HK-2 (cell line): ENCODE data around the gene DUSP28.
A peak's percentile ranks its signal among the peaks of the same experiment; 100 is the strongest.

ENCODE experiments used
- DNase-seq: peaks from one replicate; pipeline ENCODE4 v3.0.0-alpha.2; 2018; ENCODE audit not compliant: unreplicated experiment

The DUSP28 gene

DNA sequence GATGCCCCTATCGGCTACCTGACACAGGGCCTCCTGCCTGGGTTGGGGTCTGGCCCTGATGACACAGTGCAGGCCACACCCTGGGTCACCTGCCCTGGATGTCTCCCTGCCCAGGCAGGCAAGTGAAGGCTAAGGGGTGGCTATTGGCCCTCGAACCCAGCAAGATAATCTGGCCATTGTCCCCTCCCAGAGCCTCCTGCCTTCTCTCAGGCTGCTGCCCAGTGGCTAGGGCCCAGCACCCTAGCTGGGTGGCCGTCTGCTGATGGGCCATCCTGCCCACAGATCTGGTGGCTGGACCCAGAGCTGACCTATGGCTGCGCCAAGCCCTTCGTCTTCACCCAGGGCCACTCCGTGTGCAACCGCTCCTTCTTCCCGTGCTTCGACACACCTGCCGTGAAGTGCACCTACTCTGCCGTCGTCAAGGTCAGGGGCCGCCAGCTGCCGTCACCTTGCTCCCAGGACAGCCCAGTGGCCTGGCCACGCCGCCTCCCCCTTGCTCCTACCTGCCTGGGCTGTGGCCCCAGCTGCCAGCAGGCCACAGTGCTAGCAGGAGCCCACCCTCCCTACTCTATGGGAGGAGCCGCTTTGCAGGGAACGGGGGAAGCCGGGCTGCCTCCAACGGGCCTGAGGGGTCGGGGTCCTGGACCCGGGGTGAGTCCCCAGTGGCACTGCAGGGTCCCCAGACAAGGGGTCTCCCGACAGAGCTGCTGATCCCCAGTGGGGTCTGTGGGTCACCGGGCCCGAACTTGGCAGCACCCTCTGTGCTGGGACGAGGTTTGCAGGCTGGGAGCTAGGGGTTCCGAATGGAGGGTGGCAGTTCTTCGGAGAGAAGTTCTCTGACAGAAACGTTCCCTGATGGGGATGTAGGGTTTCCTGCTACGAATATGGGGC is 12.2 kb downstream of the DUSP28 start:
- no peak for DNase-seq

DNA sequence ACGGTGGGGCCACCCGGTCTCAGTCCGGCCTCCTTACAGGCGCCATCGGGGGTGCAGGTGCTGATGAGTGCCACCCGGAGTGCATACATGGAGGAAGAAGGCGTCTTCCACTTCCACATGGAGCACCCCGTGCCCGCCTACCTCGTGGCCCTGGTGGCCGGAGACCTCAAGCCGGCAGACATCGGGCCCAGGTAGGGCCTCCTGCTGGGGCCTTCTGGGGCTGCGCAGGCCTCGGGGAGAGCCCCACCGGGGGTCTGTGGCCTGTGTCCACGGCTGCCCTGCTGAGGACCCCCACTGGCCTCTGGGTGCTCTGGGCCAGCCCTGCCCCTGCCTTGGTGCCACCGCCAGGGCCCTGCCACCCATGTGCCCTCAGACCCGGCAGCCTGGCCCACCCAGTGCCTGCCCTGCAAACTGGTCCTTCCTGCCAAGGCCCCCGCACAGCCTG is 12.9 kb downstream of the DUSP28 start:
- DNase-seq, result no peak

DNA sequence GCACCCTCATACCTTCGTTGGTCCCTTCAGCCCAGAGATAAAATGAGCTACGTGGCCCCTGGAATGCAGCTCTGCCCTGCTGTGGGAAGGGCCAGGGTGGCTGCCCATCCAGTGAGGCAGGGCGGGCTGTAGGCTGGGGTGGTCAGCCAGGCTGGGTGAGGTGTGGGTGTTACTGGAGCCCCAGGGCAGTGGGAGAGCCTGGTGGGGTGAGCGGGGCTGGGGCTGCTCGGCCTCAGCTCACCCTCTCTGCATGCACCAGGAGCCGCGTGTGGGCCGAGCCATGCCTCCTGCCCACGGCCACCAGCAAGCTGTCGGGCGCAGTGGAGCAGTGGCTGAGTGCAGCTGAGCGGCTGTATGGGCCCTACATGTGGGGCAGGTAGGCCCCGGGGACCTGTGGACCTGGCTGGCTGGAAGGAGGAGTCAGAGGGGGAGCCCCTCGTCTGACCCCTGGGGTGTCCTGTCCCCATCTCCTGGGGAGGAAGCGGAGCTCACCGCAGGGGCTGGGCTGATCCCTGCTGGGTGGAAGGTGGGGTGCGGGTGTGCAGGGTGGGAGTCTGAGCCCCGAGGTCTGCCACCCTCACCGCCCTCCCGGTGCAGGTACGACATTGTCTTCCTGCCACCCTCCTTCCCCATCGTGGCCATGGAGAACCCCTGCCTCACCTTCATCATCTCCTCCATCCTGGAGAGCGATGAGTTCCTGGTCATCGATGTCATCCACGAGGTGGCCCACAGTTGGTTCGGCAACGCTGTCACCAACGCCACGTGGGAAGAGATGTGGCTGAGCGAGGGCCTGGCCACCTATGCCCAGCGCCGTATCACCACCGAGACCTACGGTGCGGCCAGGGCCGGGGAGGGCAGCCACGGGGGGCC is 13.6 kb downstream of the DUSP28 start:
- DNase-seq, result no peak

DNA sequence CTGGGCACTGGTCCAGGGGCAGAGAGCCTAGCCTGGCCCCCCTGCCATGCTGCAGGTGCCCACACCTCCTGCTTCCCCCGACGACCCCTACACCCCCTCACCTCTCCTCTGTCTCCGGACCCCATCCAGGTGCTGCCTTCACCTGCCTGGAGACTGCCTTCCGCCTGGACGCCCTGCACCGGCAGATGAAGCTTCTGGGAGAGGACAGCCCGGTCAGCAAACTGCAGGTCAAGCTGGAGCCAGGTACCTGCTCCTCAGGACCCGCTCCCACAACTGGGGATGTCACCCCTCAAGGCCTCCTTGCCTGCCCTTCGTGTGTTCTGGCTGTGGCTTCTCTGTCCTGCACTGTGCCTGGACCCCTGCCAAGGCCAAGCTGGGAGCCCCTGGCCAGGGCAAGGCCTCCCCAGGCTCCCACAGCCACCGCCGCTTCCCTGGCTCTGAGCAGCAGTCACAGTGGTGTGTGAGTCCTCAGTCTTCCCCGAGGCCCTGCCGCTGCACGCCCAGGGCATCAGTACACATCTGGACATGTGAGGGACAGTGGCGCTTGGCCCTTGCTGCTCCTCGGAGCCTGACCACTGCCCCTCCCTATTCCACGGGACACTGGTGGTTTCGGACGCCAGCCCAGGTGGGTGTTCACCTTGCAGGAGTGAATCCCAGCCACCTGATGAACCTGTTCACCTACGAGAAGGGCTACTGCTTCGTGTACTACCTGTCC is 14.4 kb downstream of the DUSP28 start:
- DNase-seq, result no peak

DNA sequence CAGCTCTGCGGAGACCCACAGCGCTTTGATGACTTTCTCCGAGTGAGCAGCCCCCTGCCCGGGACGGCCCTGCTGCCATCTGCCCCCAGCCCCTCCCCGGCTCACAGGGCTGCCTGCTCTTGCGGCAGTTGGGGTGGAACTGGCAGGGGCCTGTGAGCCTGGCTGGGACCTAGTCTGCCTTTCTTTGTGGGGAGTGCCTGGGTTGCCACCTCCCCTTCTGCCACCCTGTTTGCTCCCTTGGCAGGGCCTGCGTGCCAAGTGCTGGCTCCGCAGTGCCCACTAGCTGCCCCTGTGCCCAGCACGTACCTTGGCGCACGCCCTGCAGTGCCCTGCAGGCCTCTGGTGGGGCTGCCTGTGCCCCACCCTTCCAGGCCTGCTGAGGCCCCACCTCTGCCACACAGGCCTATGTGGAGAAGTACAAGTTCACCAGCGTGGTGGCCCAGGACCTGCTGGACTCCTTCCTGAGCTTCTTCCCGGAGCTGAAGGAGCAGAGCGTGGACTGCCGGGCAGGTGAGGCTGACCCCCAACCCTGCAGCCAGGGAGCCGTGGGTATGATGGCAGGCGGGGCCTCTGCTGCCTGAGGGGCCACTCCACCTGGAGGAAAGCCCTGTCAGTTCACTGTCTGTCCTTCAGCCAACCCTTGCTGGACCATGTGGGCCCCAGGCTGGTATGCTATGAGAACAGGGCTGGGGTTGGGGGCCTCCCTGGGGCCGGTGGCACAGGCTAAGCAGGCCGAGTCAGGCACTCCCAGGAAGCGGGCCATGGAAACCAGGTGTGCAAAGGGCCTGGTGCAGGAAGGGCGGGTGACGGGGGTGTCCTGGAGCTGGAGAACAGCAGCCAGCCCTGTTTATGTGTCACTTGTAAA is 15.2 kb downstream of the DUSP28 start:
- no peak for DNase-seq

DNA sequence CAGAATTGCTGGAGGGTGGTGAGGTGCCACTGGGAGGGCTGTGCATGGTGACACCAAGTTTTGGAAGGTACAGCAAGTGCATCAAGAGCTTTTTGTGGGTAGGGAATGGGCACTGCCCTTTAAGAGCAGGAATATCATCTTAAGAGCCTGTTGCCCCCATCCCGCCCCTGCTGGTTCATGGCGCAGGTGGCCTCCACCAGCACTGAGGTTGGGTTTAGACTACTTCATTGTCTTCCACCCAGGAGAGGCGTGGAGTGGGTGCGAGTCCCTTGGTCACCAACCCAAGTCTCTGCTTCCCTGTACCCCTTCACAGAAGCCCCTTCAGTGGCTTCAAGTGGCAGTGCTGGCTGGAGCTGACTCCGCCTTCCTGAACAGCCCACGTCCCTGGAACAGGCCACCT is 15.9 kb downstream of the DUSP28 start:
- no peak for DNase-seq

DNA sequence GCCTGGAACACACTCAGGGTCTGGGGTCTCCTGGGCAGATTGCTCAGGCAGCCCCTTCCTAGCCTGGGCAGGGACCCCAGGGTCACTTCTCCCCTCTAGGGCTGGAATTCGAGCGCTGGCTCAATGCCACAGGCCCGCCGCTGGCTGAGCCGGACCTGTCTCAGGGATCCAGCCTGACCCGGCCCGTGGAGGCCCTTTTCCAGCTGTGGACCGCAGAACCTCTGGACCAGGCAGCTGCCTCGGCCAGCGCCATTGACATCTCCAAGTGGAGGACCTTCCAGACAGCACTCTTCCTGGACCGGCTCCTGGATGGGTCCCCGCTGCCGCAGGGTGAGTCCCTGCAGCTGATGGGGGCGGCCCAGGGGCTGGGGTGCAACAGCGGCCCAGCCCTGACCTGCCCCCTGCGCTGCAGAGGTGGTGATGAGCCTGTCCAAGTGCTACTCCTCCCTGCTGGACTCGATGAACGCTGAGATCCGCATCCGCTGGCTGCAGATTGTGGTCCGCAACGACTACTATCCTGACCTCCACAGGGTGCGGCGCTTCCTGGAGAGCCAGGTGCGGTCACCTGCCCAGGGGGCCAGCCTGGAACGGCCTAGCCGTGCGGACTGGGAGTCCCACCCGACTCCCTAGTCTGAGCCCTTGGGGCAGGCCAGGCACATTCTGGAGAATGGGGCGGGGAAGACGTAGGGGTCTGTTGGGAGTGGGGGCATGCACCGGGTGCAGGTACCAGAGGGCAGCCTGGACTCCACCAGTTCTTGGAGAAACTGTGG is 16.5 kb downstream of the DUSP28 start:
- no peak for DNase-seq

DNA sequence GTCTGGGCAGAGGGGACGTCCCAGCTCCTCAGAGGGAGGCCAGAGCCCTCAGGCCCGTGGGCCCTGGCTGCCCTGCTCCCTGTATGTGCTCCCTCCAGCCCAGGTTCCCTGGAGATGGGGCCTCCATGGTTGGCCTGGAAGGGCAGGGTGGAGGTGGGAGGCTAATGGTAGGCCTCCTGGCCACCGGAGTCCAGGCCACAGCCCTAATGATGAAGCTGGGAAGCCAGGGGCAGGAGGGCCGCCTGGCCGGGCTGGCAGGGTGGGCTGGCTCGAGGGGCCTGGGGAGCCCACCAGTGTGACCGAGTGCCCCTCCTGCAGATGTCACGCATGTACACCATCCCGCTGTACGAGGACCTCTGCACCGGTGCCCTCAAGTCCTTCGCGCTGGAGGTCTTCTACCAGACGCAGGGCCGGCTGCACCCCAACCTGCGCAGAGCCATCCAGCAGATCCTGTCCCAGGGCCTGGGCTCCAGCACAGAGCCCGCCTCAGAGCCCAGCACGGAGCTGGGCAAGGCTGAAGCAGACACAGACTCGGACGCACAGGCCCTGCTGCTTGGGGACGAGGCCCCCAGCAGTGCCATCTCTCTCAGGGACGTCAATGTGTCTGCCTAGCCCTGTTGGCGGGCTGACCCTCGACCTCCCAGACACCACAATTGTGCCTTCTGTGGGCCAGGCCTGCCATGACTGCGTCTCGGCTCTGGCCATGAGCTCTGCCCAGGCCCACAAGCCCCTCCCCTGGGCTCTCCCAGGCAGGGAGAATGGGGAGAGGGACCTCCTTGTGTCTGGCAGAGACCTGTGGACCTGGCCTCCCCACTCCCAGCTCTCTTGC is 17.3 kb downstream of the DUSP28 start:
- DNase-seq, result no peak

DNA sequence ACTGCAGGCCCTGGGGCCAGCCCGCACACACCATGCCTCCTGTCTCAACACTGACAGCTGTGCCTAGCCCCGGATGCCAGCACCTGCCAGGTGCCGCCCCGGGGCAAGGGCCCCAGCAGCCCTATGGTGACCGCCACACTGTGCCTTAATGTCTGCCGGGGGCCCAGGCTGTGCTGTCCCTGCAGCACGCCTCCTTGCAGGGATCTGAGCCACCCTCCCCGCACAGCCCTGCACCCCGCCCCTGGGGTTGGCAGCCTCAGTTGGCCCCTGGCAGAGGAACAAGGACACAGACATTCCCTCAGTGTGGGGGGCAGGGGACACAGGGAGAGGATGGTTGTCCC is 17.9 kb downstream of the DUSP28 start:
- no peak for DNase-seq

DNA sequence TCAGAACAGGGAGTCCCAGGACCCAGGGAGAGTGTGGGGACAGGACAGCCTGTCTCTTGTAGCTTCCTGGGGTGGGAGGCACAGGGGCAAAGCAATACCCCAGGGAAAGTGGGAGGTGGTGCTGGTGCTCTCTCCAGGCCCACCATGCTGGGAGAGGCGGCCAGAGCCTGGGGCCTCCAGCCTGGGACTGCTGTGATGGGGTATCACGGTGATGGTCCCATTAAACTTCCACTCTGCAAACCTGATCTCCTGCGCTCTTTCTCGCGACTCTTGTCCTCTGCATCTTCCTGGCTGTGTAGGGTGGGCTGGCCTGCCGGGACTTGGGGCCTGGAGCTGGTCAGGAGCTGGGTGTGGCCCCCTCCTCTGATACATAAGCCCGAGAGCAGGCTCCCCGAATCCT is 18.3 kb downstream of the DUSP28 start:
- no peak for DNase-seq

DNA sequence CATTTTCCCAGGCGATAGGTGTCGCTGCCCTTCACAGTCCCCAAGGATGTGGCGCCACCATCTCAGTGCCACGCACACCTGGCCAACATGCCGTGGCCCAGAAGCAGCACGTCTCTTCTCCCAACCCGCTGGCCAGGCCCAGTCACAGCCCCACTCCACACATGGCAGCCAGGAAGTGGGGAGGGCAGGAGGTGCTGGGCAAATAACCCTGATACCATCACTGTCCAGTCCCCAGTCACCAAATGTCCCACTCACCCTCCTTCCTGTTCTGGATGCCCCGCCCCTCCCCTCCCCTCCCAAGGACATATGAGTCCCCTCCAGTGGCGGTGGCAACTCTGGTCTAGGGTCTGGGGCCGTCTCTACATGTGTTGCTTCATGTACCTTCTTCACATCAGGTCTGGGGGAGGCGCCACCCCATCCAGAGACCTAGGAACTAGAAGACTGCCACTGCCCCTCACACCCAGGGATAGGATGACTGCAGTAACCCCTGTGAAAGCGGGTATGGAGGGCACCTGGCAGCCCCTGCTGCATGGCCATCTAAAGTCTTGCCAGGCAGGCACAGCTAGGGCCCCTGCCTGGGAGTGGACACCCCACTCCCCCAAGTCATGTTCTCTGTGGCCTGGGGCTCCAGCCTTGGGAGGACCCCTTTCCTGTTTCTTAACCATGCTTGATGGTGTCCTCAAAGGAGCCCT is 19.1 kb downstream of the DUSP28 start:
- no peak for DNase-seq

DNA sequence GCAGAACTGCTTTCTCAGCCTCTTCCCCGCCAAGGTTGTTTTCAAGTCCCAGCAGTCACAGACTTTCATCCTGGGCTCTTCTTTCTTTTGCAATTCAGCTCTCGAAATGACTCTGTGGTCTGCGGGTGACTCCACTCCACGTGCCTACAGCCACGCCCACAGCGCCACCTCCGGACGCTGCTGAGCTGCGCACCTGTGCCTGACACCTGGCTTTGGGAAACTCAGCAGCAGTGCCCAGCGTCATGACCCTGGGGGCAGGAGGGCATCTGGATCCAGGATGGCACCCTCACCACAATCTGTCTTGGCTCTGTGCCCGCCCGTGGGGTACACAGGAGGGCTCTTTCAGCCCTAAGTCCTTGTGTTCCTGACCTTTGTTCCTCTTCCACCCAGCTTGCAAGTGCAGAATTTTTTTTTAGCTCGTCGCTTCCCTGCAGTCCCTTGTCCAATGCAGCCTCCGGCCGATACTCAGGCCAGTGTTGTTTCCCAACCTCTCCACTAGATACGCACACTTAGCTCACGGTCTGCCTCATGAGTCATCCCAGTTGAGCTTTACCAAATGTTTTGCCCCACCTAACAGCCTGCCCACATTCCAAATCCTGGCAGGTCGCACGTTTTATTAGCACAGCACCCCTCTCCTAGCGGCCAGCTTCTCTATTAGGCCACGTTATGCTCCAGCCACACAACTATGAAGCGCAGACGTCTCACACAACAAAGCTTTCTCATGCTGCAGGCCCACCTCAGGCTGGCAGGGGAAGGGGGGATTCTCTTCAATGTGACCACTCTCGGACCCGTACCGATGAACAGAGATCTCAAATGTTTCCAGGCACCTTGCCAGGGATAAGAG is 19.8 kb downstream of the DUSP28 start:
- peak; percentile 69 for DNase-seq

DNA sequence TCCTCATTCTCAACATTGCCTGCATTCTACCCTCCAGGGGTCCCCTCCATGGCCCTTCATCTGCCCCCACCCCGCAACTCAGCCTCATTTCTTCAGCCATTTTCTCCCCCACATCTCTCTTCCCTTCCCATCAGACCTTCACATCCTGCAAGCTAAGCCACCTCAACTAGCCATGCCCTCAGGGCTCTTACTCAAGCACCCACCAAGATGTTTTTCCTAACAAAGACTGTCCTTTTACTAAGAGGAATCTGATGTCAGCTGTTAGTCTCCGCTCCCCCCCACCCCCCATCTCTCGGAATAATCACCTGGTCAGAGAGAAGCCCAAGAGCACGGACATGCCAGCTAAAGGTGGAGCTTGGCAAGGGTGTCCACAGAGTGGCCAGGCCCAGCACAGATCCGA is 21.7 kb downstream of the DUSP28 start:
- no peak for DNase-seq

DNA sequence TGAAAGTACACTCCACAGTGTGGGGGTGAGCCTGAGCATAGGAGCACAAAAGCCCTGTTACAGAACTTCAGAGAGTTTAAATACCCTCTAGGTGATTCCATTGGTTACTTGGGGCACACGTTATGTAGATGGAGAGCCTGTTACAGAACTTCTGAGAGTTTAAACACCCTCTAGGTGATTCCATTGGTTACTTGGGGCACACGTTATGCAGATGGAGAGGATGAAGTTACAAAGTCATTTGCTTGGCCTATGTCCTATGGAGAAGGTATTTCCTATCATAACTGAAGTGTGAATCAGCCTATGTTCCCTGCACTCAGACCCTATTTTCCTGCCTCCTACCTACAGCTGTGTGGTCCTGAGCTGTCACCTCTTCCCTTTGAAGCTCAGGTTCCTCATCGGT is 22.6 kb downstream of the DUSP28 start:
- DNase-seq, result no peak

DNA sequence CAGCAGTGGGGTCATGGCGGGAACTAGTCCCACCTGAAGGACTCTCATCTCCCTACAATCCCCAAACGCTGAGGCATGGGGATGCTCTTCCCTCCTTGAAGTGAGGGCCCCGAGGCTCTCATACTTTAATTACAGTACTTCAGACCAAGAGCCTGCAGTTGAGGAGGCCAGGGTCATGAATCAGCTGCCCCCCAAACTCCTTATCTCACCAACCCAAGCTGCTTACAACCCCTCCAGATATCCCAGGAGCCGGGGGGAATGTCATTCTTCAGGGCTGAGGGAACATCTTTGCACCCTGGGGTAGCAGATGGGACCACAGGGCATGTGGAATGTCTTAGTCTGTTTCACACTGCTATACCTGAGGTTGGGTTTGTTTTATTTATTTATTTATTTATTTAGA is 23.6 kb downstream of the DUSP28 start:
- DNase-seq, result no peak

DNA sequence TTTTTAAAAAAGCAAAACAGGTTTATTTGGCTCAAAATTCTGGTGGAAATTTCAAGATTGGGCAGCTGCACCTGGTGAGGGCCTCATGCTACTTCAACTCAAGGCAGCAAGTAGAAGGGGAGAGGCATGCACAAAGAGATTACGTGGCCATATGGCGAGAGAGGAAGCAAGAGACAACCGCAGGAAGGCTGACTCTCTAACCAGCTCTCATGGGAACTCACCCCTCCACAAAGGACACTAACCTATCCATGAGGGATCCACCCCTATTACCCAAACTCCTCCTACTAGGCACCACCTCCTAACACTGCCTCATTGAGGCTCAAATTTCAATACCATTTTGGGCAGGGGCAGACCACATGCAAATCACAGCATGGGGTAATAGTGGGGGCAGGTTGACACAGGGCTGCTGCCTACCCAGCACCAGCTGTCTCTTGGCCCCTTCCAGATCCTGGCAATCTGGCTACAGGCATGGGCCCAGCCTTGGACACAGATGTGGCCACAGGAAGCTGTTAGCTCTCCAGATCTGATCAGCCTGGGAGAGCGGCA is 24.4 kb downstream of the DUSP28 start:
- no peak for DNase-seq

DNA sequence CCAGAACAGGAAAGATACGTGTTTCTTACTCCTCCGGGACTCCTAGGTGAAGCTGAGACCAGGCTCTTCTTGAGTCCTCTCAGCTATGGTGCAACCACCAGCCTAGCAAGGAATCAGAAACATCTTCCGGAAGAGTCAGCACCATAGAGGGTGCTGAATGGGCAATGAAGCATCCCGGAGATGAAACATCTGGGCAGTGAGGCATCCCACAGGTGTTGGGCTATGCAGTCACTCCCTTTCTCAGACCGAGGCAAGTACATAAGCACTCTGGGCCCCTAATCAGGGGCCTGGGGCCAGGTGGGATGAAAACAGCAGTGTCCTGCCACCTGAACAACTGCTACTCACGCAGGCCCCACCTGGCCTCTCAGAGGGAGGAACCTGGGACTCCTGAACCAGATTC is 24.9 kb downstream of the DUSP28 start:
- DNase-seq, result no peak

DNA sequence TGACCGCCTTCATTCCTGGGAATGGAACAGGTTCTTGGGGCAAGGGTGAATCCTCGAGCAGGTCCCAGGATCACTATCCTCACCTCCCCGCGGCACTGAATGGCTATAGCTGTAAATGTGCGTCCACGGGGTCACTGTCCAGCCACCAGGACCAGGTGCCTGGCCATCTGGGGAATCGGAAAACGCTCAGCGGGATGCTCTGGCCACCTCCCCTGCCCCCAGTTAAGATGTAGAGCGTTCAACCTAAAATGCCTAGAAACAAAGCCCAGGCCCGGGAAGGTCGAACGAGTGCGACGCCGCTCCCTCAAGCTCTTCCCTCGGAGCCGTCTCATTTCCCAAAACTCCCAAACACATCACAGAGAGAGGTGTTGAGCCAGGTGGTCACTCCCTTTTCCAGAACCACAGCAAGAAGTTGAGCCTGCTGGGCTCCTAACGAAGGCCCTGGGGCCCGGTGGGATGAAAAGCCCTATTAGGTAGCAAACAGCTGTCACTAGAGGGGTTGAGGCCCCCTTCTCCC is 25.6 kb downstream of the DUSP28 start:
- DNase-seq, result no peak
